NCI-H345 (cell line): ENCODE data around the gene SKOR2.
"Not testable (repeated sequence)": the region's sequence is repeated elsewhere in the genome, so short reads cannot be mapped to it uniquely, and the experiment has no call there.

Experiments
- DNase-seq: peaks from one replicate; lab custom pipeline; 2025; lab: John Stamatoyannopoulos, UW

Gene SKOR2

GRCh38 chr18:47254341-47254939, 3.0 kb upstream of the SKOR2 start:
- no peak for DNase-seq

DNA sequence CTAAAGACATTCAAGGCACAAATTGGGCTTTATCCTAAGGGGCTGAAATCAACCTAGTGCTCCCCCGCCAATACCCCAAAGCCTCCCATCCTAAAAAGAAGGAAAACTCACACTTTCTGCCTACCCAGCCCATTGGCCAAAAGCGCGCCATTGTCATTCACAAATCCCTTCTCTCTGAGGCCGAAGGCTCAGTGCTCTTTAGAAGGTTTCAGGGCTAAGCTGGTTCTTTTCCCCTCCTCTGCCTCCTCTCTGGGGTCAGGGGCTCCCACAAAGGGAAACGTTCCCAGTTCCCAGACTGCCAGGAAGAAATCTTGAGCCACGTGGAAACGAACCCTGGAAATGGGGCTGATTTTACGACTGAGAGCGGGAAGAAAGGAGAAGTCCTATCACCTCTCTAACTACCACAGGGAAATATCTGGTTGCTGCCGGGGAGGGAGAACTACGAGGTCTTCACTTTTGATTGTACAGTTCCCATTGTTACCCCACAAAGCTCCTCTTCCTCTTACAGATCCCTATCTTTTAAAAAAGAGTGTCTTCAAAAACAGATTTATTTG, 1.7 kb upstream of the SKOR2 start:
- DNase-seq: no peak

DNA sequence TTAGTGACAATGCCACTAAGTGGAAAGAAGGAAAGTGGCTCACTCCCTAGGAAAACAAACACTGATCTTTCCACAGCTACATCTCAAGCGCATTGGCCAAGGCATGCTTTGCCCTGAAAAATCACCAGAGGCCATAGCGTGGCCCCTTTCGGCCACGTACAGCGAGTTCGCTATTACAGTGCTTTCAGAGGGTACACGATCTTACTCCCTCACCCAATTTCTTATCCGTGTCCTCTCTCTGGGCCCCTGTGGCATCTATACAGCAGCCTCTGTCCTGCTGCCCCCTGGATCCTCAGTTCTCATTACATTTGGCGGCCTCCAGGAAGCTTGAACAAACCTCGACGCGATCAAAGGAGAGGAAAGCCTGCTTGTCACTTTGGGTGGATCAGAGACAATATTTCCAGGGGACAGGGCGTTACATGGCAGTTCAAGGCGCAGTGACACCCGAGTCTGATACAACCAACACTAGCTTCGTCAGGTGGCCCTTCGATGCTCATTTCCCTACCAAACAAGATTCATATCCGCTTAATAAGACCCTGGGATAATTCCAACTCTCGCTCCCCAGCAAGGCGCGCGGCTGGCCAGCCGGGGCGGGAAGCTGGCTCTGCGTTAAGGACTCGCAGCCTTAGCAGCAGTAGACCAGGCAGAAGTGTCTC, 941 bp downstream of the SKOR2 start:
- DNase-seq: no peak

- DNase-seq: no peak
Observed at GRCh38 chr18:47249314-47249981, 2.0 kb downstream of the SKOR2 start.

DNA sequence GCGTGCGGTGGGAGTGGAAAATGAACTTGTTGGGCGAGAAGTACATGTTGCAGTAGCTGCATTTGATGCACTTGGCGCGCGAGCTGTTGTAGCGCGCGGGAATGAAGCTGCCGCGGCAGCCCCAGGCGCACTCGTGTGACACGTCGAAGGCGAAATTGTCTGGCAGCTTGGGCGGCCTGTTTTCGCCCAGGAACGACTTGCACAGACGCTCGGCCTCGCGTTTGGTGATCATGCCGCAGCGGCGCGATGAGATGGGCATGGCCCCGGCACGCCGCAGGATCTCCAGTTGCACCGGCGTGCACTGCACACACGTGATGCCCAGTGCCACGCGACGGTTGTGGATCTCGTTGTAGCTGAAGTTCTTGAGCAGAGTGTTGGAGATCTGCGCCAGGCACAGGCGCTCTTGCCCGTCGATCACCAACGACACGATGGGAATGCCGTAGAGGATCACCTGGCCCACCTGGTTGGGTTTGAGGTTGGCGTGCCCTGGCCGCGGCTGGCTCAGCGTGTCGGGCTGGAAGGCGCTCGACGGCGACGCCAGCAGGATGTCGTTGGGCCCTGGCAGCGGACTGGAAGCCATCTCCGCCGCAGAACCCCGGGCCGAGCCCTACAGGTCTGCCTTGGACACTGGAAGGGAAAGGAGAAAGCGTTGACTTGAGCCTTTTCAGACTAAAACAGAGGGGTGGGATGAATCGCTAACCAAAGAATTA, 2.7 kb downstream of the SKOR2 start:
- no peak for DNase-seq

DNA sequence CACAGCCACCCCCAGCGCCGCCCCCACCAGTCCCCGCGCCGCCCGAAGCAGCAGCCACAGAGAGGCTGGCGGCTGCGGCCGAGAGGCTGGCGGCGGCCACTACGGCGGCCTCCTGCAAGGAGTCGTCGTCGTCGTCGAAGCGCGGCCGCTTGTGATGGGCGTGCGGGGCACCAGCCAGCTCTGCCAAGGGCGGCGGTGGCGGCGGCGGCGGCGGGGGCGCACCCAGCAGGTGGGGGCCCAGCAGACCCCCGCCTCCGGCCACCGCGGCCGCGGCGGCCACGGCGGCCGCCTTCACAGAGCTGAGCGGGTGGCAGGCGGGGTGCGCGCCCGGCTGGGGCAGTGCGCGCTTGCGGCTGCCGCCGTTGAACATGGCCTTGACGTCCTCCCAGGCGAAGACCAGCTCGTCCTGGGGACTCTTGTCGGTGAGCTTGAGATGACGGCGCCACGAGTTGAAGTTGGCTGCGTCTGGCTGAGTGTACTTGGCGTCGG, 3.3 kb downstream of the SKOR2 start:
- no peak for DNase-seq

GRCh38 chr18:47247416-47248114, 3.9 kb downstream of the SKOR2 start:
- DNase-seq: no peak

GRCh38 chr18:47247036-47247415, 4.4 kb downstream of the SKOR2 start:
- DNase-seq: no peak

DNA sequence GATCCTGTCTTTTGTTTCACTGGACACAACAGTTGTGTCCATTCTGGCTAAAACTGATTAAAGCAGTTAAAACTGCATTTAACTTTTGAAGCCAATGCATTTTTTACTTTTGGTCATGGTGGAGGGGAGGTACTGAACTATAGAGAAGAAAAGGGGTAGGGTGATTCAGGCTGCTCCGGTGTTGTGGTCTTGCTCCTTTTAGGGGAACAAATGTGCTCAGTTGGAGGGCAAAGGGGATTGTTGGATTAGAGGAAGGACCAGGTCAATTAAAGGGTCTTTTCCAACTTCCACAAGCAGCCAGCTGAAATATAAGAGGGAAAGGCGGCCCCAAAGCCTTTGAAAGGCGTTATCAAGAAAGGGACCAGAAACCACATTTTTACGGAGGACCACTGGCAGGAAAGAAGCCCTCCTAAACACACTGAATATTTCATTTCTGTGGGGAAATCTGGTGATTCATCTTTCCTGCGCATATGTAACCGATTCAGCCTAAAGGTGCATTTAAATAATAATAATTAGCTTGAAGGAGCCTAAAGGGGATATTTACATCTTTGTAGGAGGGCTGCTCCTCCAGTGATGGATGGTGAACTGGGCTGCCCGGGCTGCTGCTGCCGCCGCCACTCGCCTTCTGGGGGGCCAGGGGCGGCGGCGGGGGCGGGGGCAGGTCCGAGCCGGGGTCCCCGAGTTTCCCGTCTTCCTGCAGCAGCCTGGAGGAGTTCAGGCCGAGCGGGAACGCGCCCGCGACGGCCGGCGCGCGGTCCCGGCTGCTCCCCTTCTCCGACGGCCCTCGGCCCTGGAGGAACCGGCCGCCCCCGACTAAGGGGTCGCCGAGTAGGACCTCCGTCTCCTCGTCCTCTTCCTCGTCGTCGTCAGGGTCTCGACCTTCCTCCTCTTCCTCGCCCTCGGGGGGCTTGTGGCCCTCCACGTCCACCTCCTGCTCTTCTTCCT, 5.2 kb downstream of the SKOR2 start:
- no peak for DNase-seq

GRCh38 chr18:47244086-47244485, 7.4 kb downstream of the SKOR2 start:
- DNase-seq: peak; percentile 4

- DNase-seq: no peak
Observed at GRCh38 chr18:47235096-47235495, 16.4 kb downstream of the SKOR2 start.

DNA sequence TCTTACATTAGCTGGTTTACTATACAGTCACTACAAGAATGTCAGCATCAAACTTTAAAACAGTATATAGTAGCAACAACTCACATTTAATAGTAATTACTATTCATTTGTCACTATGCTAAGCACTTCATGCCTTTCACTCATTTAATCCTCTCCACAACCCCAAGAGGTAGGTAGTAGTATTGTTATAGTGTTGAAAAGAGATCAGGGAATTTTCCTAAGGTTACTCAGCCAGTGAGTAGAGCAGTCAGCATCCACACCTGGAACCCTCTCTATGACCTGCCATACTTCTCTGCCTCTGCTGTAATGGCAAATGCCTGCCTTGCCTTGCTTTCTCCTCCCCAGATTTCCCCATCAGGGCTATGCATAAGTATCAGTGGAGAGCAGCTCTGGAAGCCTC, 24.8 kb downstream of the SKOR2 start:
- DNase-seq: no peak

DNA sequence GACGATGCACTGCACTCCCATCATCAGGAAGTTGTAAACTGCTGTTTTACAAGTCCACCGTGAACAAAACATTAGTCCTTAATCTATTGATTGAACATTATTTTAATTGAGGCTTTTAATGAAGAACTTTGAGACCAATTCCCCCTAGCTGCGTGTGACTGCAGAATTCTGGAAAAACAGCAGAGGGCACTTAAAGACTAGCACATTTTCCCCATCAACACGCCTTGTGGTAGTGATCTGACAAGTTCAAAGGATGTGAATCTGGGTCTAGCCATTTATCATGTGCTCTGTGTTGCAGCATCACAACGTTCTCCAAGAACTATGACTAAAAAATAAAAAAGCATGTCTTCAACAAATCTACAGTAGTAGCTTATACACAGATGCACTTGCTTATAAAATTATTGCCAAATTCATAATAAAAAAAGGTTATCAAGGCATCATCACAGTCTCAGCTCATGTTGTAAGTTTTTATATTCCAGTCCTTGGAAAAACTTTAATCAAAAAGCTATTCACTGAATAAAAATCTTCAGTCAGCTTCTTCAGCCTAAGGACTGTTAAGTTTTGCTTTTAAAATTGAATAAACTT, 35.8 kb downstream of the SKOR2 start:
- DNase-seq: peak; percentile 58

DNA sequence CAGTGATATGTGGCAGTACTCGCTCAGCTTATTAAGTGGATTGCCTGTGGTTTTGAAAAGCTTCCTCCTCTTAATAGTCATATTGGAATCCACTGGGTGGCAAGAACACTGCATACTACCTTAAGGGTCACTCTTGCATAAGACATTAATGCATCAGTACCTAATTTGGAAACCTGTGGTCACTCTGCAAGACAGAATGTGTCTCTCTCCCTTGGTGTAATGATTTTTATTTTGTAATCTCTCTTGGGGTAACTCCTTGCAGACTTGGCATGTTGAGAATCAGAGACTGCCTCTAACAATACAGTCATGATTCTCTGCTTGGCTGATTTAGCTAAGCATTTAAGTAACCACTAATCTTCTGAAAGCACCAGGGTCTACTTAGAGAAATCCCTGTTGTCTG, 42.3 kb downstream of the SKOR2 start:
- no peak for DNase-seq

- no peak for DNase-seq
Observed at GRCh38 chr18:47206945-47207637, 44.4 kb downstream of the SKOR2 start.

DNA sequence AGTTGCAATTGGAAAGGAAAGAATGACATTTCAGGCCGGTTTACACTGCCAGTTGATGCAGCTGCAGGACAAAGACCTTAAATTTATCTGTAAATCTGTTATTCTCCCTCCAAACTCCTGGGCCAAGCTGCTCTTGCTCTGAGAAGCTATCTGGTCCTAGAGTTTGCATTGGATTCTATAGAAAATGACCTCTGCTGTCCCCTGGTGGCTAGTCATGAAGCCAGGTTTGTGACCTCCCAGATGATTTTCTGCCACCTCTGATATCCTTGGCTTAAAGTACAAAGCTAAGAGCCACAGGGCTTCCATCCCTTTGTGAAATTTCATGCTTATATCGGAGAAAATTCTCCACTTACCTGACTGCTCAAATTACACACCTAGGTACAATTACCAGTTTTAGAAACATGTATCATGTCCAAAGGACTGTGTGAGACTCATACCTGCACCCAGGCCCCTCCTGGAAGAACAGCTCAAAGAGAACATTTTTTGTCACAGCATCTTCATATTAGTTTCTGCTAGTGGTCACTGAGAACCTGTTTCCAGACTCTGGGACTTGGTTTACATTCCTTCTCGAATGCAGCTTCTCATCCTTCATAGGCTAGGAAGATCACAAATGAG, 46.4 kb downstream of the SKOR2 start:
- peak; percentile 40 for DNase-seq

DNA sequence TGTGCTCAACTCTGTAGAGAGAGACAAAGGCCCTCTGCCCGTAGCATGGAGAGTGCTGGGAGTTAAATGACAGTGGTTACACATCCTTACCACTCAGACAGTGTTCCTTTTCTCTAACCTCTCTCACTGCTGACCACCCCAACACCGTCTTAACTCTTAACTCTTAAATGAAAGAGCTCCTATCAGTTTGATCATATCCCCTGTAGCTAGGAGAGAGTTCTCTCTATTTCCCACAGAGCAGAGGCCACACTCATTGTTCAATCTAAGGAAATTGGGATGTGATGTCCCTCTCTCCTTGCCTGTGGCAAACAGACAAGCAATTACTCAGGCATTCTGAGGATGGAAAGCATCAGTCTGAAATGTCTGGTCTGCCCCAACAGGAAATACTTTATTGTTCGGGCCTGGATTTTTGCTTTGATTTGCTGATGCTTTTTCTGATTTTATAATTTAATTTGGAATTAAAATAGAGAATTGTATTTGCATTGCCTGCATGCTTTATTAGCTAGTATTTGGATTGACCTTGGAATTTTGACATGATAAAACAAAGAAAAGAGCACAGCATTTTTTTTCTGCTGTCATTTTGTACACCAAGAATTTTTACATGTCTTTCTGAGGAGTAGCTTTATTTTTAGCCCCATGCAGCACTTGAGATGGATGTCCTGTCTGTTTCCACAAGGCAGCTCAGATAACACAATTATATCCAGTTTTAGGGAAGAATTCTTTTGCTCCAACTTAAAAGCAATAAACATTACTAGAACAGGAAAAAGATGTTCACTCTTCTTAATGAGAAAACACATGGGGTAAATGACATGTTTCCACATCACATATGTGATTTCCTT, 47.6 kb downstream of the SKOR2 start:
- DNase-seq: no peak

- DNase-seq: not testable (repeated sequence)
Observed at GRCh38 chr18:47195961-47196360, 55.5 kb downstream of the SKOR2 start.
